ENCODE measurements around the gene DNER.
"Not testable (repeated sequence)": the region's sequence is repeated elsewhere in the genome, so short reads cannot be mapped to it uniquely, and the experiment has no call there.

Gene DNER

DNA sequence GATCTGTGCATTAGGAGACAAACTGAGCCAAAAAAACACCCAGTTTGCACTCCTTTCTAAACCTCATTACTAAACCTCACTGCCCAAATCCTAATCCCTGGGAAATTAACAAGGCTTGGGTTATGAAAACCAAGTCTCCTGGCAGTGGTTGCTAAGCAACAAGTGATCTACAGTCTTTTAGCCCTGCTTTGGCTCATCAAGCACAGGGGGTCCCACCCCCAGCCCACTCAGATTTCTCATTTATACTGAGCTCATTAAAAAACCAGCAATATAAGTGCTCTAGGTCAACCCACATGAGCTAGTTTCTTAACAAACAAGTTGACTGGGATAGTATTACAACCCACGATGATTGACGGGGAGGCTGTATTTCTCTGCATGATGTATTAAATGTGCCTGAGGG lies 18.4 kb downstream of the DNER start:
- H3K36me3 ChIP-seq (ENCODE audit: insufficient read depth, insufficient read length, low read length) = no peaks in the 10 kb centered on the region
- H3K4me3 ChIP-seq (ENCODE audit: insufficient read length, low read depth) = no peak overlapping the region
- H3K9ac ChIP-seq (ENCODE audit: insufficient read length, low read depth) = no peak overlapping the region
- no peak for DNase-seq (ENCODE audit: low read depth, low spot score)
- H3K9me3 ChIP-seq (ENCODE audit: insufficient read depth, low read length) = peaks cover 12% of the 10 kb centered on the region; the same call in 1 of the 2 replicates
- TF ChIP-seq YY1 (IDR thresholded peaks at IDR 0.05; ENCODE audit: insufficient read depth, insufficient read length) = no peak
- no peak for TF ChIP-seq SUZ12 (IDR thresholded peaks at IDR 0.05; ENCODE audit: extremely low read depth, insufficient read depth, insufficient read length)
- TF ChIP-seq ZNF274 (IDR thresholded peaks at IDR 0.05; ENCODE audit: low read depth, low read length) = no peak
- no peaks in the 10 kb centered on the region for H3K4me1 ChIP-seq (ENCODE audit: insufficient read depth, insufficient read length)
- no peaks in the 10 kb centered on the region for H3K27me3 ChIP-seq (ENCODE audit: insufficient read depth, insufficient read length)

DNA sequence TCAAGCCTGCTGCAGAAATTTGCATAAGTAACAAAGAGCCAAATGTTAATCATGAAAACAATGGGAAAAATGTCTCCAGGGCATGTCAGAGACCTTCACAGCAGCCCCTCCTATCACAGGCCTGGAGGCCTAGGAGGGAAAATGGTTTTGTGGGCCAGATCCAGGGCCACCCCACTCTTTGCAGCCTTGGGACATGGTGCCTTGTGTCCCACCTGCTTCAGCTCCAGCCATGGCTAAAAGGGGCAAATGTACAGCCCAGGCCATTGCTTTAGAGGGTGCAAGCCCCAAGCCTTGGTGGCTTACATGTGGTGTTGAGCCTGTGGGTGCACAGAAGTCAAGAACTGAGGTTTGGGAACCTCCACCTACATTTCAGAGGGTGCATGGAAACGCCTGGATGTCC lies 20.5 kb downstream of the DNER start:
- not testable (repeated sequence) for H3K4me1 ChIP-seq (ENCODE audit: insufficient read depth, insufficient read length); H3K27me3 ChIP-seq (ENCODE audit: insufficient read depth, insufficient read length); H3K4me3 ChIP-seq (ENCODE audit: insufficient read length, low read depth); H3K9ac ChIP-seq (ENCODE audit: insufficient read length, low read depth); H3K36me3 ChIP-seq (ENCODE audit: insufficient read depth, insufficient read length, low read length); DNase-seq (ENCODE audit: low read depth, low spot score)
- H3K9me3 ChIP-seq (ENCODE audit: insufficient read depth, low read length) = peaks cover 12% of the 10 kb centered on the region; the same call in 1 of the 2 replicates

DNA sequence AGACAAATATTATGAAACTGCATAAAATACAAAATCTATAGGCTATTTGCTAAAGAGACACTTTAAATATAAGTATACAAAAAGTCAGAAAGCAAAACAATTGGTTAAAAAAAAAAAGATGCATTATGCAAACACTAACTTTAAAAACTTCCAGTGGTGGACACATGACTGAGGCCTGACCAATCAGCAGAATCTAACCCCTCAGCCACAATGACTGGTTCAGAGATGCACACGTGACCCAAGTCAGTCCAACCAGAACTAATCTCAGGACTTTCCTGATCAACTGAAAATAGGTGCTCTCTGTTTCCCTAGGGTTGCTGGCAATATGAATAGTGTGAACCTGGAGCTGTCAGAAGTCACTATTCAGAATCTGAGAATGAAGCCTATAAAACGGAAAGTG lies 22.7 kb downstream of the DNER start:
- TF ChIP-seq SUZ12 (IDR thresholded peaks at IDR 0.05; ENCODE audit: extremely low read depth, insufficient read depth, insufficient read length) (no peak), ZNF274 (IDR thresholded peaks at IDR 0.05; ENCODE audit: low read depth, low read length) (no peak), YY1 (IDR thresholded peaks at IDR 0.05; ENCODE audit: insufficient read depth, insufficient read length) (no peak)
- Histone ChIP-seq H3K4me3 (ENCODE audit: insufficient read length, low read depth) (no peak overlapping the region), H3K36me3 (ENCODE audit: insufficient read depth, insufficient read length, low read length) (no peaks in the 10 kb centered on the region), H3K9ac (ENCODE audit: insufficient read length, low read depth) (no peak overlapping the region), H3K4me1 (ENCODE audit: insufficient read depth, insufficient read length) (no peaks in the 10 kb centered on the region), H3K27me3 (ENCODE audit: insufficient read depth, insufficient read length) (no peaks in the 10 kb centered on the region), H3K9me3 (ENCODE audit: insufficient read depth, low read length) (peaks cover 12% of the 10 kb centered on the region; the same call in 1 of the 2 replicates)
- no peak for DNase-seq (ENCODE audit: low read depth, low spot score)

DNA sequence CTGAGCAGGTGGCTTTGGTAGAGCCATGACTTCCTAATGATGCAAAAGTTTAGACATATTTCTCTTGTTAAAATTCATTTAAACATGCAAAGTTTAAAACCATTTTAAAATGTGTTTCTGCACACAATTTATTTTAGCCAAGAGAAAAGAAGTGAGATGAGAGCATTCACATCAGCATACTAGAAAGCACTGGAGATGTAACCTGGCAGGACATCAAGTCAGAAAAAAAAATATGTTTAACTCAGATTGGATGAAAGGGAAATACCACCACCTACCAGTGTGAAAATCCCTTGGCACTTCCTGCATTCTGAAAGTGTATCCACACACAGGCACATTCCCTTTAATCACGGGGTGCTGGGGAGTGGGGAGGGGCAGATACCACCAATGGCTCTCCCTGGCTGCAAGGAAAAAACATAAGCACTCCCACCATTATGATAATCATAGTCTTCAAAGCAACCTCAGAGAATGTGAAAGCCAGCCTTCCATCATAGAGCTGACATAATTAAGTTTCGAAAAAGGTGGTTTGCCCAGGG lies 25.0 kb downstream of the DNER start:
- H3K4me1 ChIP-seq (ENCODE audit: insufficient read depth, insufficient read length) = no peaks in the 10 kb centered on the region
- H3K27me3 ChIP-seq (ENCODE audit: insufficient read depth, insufficient read length) = no peaks in the 10 kb centered on the region
- TF ChIP-seq YY1 (IDR thresholded peaks at IDR 0.05; ENCODE audit: insufficient read depth, insufficient read length) (no peak), SUZ12 (IDR thresholded peaks at IDR 0.05; ENCODE audit: extremely low read depth, insufficient read depth, insufficient read length) (no peak), ZNF274 (IDR thresholded peaks at IDR 0.05; ENCODE audit: low read depth, low read length) (no peak)
- no peaks in the 10 kb centered on the region for H3K36me3 ChIP-seq (ENCODE audit: insufficient read depth, insufficient read length, low read length)
- DNase-seq (ENCODE audit: low read depth, low spot score) = no peak
- no peak overlapping the region for H3K4me3 ChIP-seq (ENCODE audit: insufficient read length, low read depth)
- H3K9me3 ChIP-seq (ENCODE audit: insufficient read depth, low read length) = peaks cover 12% of the 10 kb centered on the region; the same call in 1 of the 2 replicates
- no peak overlapping the region for H3K9ac ChIP-seq (ENCODE audit: insufficient read length, low read depth)

DNA sequence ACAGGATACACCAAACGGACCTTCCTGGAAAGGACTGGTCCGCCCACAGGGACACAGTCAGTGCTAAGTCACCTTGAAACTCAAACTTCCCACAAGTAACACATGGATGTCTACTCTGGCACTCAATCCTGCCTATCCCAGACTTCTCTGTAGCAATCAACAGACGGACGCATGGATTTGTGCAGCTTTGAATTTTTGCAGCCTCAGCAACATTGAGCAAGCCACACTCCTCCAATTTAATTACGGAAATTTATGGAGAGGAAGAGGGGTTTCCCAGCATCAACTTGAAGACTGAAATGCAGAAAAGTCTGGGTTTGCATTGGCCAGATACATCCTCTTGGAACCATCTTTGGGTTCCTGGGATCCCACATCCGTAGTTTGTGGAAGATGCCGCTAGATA lies 26.2 kb downstream of the DNER start:
- no peak overlapping the region for H3K4me3 ChIP-seq (ENCODE audit: insufficient read length, low read depth)
- H3K9me3 ChIP-seq (ENCODE audit: insufficient read depth, low read length) = 0 out of 2 replicates have a peak, but pooled peaks cover under 1% of the 10 kb centered on the region
- no peak for TF ChIP-seq ZNF274 (IDR thresholded peaks at IDR 0.05; ENCODE audit: low read depth, low read length)
- no peak for TF ChIP-seq SUZ12 (IDR thresholded peaks at IDR 0.05; ENCODE audit: extremely low read depth, insufficient read depth, insufficient read length)
- no peaks in the 10 kb centered on the region for H3K36me3 ChIP-seq (ENCODE audit: insufficient read depth, insufficient read length, low read length)
- DNase-seq (ENCODE audit: low read depth, low spot score) = no peak
- no peaks in the 10 kb centered on the region for H3K27me3 ChIP-seq (ENCODE audit: insufficient read depth, insufficient read length)
- no peak overlapping the region for H3K9ac ChIP-seq (ENCODE audit: insufficient read length, low read depth)
- no peaks in the 10 kb centered on the region for H3K4me1 ChIP-seq (ENCODE audit: insufficient read depth, insufficient read length)

DNA sequence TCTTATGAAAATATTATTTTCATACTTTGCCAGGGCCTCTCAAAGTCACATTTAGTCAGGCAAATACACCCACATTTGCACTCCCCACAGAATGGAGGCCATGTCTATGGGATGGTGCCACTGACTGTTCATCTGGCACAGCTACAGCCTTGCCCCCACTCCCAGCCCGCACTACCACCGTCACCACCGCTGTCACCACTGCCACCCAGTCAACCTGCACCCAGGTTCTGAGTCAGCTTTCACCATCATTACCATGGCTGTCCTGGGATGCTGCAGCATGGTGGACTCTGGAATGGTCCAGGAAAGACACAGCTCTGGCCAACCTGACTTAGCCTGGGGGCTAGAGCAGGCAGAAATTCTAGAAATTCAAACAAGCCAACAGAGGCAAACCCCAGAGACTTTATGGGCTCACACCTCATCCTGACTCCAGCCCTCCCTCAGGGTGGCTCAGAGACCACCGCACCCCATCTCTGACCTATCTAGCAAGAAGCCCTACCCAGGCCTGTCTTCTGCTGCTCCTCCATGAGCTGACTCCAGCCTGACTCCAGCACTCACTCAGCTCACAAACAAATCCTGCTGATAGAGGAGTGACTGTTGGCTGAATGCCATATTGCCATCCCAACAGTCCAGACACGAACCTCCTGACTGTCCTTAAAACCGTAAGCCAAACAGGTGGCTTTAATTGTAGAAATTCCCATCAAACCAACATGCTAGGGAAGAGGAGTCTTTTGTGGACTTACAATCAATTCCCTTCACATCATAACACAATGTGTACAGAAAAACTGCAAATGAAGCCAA lies 28.0 kb downstream of the DNER start:
- no peak overlapping the region for H3K9ac ChIP-seq (ENCODE audit: insufficient read length, low read depth)
- TF ChIP-seq SUZ12 (IDR thresholded peaks at IDR 0.05; ENCODE audit: extremely low read depth, insufficient read depth, insufficient read length) (no peak), ZNF274 (IDR thresholded peaks at IDR 0.05; ENCODE audit: low read depth, low read length) (no peak), YY1 (IDR thresholded peaks at IDR 0.05; ENCODE audit: insufficient read depth, insufficient read length) (no peak)
- DNase-seq (ENCODE audit: low read depth, low spot score) = no peak
- no peaks in the 10 kb centered on the region for H3K4me1 ChIP-seq (ENCODE audit: insufficient read depth, insufficient read length)
- no peaks in the 10 kb centered on the region for H3K27me3 ChIP-seq (ENCODE audit: insufficient read depth, insufficient read length)
- no peaks in the 10 kb centered on the region for H3K36me3 ChIP-seq (ENCODE audit: insufficient read depth, insufficient read length, low read length)
- H3K4me3 ChIP-seq (ENCODE audit: insufficient read length, low read depth) = no peak overlapping the region
- no peaks in the 10 kb centered on the region for H3K9me3 ChIP-seq (ENCODE audit: insufficient read depth, low read length)

DNA sequence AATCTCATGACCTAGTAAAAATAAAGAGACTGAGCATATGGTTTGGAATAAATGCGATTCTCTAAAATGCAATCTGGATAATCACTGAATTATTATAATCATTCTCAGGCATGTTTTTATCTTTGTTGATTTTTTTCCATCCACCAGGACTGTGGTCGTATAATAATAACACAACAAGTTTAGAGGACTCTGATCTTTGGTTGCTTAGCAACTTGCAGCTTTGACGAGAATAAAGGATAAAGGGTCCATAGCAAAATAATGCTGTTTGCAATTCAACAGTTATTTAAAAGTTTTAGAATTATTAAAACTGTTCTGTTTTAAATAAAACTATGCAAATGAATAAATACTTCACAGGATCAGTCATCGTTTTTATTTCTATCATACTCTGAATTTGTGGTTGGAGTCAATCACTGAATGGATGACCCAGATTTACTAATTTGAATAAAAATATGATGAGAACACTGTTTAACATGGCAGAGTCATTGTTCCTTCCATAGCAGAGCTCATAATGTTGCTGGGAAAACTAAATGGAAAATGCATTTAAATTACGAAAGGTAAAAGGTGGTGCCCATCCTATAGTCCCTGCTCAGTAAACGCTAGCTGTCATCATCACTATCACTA lies 29.3 kb downstream of the DNER start:
- no peaks in the 10 kb centered on the region for H3K27me3 ChIP-seq (ENCODE audit: insufficient read depth, insufficient read length)
- H3K4me1 ChIP-seq (ENCODE audit: insufficient read depth, insufficient read length) = no peaks in the 10 kb centered on the region
- H3K9me3 ChIP-seq (ENCODE audit: insufficient read depth, low read length) = no peaks in the 10 kb centered on the region
- no peak overlapping the region for H3K9ac ChIP-seq (ENCODE audit: insufficient read length, low read depth)
- H3K36me3 ChIP-seq (ENCODE audit: insufficient read depth, insufficient read length, low read length) = no peaks in the 10 kb centered on the region
- no peak for DNase-seq (ENCODE audit: low read depth, low spot score)
- TF ChIP-seq ZNF274 (IDR thresholded peaks at IDR 0.05; ENCODE audit: low read depth, low read length) (no peak), YY1 (IDR thresholded peaks at IDR 0.05; ENCODE audit: insufficient read depth, insufficient read length) (no peak), SUZ12 (IDR thresholded peaks at IDR 0.05; ENCODE audit: extremely low read depth, insufficient read depth, insufficient read length) (no peak)
- H3K4me3 ChIP-seq (ENCODE audit: insufficient read length, low read depth) = no peak overlapping the region
